GM19372 (cell line): ENCODE results near the gene GADD45A.
"Not testable (repeated sequence)": the region's sequence is repeated elsewhere in the genome, so short reads cannot be mapped to it uniquely, and the experiment has no call there.

Experiments
- ATAC-seq: cut with Tn5 transposase; IDR thresholded peaks from one replicate; pipeline ENCODE4 v1.9.1; 2021; ENCODE audit warnings: mild to moderate bottlenecking, low read depth, moderate library complexity; ENCODE audit not compliant: unreplicated experiment

The GADD45A gene

GRCh38 chr1:67717876-67718275 is 32.9 kb downstream of the GADD45A start:
- ATAC-seq: no peak

- no peak for ATAC-seq
Measured at GRCh38 chr1:67719329-67720196, 34.6 kb downstream of the GADD45A start.

- ATAC-seq: no peak
Measured at GRCh38 chr1:67721112-67721511, 36.1 kb downstream of the GADD45A start.

GRCh38 chr1:67721650-67722291 is 36.8 kb downstream of the GADD45A start:
- ATAC-seq: no peak

DNA sequence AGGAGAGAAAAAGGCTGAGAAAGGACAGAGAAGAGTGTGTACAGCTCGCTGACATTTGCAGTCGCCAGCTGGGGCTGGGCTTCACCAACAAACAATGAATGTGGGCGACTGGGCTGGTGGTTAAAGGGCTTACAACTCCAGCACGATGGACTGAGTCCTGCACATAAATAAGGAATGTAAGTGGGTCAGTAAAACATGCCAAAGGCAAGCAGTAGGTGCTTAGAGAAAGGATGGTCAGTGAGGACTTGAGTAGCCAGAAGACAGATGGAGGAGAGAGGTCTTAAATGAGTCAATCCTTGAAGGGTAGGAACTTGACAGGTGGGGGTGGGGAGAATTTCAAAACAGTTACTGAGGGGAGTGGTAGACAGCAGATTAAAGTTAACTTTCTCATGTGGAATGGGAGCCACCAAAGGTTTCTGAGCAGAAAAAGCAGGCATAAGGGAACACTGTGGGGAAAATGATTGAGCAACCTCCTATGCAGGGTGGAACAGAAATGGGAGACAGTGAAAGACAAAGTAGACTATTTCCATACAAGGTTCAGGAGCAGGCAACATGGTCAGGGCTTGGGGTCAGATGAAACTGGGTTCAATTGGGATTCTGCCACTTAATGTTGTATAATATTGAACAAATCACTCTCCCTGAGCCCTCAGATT is 37.4 kb downstream of the GADD45A start:
- ATAC-seq: no peak

DNA sequence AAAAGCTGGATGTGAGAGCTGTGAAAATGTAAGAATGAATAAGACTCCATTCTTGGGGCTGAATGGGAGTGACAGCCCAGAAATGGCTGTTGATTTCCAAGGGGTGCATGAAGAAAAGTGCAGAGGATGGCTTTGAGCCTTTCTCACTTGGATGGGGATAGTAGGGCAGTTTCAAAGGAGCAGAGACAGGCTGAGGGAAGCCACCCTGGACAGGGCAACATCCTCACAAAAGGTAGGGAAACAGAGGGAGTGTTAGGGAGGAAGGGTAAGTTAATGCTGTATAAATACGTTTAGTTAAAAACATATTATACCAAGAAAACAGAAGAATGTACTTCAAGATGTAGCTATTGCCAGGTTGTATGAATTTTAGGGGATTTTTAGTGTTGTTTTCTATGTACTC is 38.1 kb downstream of the GADD45A start:
- no peak for ATAC-seq

DNA sequence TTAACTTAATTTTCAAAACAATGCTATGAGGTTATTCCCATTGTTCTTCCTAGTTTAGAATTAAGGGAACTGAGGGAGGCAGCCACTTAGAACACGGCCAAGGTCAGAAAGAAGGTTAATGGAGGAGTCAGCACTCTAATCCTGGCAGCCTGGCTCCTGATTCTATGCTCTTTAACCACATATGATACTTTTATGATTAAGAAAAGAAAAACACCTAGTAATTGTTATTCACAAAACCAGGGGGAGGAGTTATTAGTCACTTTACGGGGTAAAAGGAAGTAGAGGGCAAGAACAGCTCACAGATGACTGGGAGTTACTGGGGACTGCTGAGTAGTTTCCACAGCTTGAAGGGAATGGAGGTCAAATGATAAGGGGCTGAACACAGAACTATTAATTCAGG is 38.6 kb downstream of the GADD45A start:
- no peak for ATAC-seq

GRCh38 chr1:67724928-67725560 is 40.0 kb downstream of the GADD45A start:
- ATAC-seq: no peak

- no peak for ATAC-seq
Measured at GRCh38 chr1:67726224-67726623, 41.2 kb downstream of the GADD45A start.

GRCh38 chr1:67729872-67730271 is 44.9 kb downstream of the GADD45A start:
- no peak for ATAC-seq

- not testable (repeated sequence) for ATAC-seq
Measured at GRCh38 chr1:67730312-67730711, 45.3 kb downstream of the GADD45A start.

DNA sequence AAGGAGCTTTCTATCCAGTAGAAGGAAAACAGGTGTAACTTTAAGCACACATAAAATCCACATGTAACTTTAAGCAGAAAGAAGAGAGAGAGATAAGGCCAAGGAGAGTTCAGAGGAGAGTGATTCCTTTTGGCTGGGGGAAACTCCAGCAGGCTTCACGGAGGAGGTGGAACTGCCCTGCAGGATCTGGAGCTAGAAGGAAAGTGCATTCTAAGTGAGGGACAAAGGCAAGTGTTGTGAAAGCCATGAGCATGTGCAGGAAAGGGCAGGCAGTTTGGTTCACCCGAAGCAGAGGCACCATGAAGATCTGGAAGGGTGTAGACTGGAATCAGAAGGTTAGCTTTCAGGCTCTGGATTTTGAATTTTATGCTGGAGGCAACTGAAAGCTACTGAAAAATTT is 46.3 kb downstream of the GADD45A start:
- no peak for ATAC-seq

DNA sequence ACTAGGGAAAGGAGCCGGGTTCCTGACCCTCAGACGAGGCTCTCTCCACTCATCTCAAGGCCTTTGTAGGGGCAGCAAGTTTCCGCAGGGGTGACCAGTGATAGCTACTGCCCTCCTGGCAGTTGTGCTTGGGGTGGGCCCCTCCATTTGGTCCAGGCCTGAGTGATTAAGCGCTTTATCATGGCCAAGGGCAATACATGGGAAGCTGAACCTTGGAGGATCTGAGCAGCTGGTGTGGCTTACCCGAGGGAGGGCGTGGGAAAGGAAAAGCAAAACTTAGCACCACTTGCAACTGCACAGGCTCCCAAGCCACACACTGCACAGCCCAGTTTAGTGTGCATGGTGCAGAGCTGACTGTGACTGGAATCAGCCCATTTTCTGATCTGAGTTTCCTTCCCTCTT is 47.8 kb downstream of the GADD45A start:
- ATAC-seq: no peak

DNA sequence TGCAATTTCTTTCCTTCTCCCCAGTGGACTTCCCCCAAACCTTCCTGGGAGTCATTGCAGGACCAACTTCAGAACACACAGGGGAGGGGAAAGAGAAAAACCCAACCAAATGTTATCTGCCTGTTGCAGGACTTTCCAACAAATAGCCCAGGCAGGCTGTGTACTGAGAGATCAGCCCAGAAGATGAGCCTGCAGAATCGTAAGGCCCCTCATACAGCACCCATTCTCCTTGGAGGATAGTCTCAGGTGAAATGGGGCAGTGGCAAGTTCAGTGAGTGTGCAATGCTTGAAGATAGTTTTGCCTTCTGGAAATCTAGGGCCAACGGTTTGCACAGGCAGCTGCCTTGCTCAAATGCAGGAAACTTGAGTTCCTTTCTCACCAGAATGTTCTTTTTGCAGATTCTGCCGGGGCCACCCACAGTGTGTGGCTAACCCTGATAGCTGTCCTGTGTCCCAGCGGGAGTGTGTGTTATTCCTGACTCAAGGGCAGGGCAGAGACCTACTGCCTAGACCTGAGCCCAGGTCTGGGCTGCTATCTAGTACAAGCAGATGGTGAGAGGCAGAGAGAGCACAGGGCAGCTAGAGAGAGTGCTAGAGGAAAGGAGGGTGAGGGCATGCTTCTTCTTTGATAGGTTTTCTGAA is 48.8 kb downstream of the GADD45A start:
- ATAC-seq: no peak

GRCh38 chr1:67734323-67734690 is 49.3 kb downstream of the GADD45A start:
- ATAC-seq: no peak

GRCh38 chr1:67735206-67735605 is 50.2 kb downstream of the GADD45A start:
- no peak for ATAC-seq

DNA sequence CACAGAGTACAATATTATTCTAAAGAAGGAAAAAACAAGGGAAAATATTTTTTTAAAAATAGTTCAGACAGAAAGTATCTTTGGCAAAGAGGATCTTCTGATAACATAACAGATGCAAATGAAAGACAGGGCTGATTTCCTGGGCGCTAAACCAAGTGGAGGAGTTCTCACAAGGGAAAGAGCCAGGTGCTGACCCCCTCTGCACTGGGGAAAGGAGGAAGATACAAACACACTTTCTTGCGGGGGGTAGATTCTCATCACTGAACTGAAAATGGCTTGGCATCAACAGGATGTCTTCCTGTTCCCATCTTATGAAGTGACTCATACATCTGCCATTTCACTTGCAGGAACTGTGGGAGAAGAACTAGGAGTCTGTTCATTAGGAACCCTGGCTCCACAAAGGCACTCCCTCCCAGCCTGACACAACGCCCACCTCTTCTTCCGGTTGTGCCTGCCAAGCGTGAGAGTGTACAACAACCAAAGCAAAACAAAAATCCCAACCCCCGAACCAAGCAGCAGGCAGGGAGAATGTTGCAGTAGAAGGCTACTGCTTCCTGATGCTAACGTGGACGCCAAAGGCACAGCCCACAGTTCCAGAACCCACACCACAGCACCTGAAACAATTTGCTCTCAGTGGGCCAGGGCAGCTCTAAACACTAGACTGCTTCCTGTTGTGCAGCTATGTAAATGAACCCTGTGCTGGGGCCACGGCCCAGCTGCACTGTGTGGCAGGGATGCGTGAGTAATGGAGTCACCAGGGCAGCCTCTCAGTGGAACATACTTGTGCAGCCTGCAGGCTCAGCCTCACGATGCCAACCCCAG is 51.0 kb downstream of the GADD45A start:
- peak; percentile 97 for ATAC-seq

DNA sequence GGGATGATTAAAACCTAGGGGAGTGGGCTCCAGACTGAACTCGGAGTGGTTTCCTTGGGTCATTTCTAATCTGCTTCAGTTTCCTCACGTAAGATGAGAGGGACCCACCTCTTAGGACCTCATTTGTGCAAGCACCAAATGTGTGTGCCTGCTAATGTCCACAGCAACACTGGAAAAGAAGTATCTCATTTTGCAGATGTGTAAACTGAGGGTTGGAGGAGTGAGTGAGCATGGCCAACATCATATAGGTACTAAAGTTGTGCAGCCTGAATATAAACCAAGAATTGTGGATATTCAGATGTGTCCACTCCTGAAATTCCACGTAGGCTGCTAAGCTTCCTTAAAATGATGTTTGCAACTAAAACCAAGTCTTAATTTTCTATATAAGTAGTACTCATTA is 51.7 kb downstream of the GADD45A start:
- ATAC-seq: no peak

GRCh38 chr1:67737875-67738274 is 52.9 kb downstream of the GADD45A start:
- no peak for ATAC-seq
